GM12872 (cell line): ENCODE measurements around the gene EHD2.

ENCODE experiments used
- CTCF ChIP-seq: IDR thresholded peaks from 3 replicates; pipeline ENCODE4 v1.5.1; 2011; ENCODE audit warnings: low read depth, mild to moderate bottlenecking, low read length, moderate library complexity; ENCODE audit not compliant: insufficient read depth

Gene EHD2

GRCh38 chr19:47723581-47723940 lies 10.3 kb downstream of the EHD2 start:
- no peak for TF ChIP-seq CTCF

GRCh38 chr19:47725759-47726401 lies 12.7 kb downstream of the EHD2 start:
- no peak for TF ChIP-seq CTCF

- TF ChIP-seq CTCF, result no peak
These were observed 13.2 kb downstream of the EHD2 start for GRCh38 chr19:47726467-47726866.

- no peak for TF ChIP-seq CTCF
These were observed 16.2 kb downstream of the EHD2 start for GRCh38 chr19:47729468-47729798.

GRCh38 chr19:47729799-47730520 lies 16.7 kb downstream of the EHD2 start:
- TF ChIP-seq CTCF, result no peak

- TF ChIP-seq CTCF, result no peak
These were observed 17.3 kb downstream of the EHD2 start for GRCh38 chr19:47730521-47730889.

GRCh38 chr19:47730910-47731309 lies 17.7 kb downstream of the EHD2 start:
- no peak for TF ChIP-seq CTCF
